ENCODE measurements around the gene ACOX3. TPM values are rescaled to one million over a fixed set of nuclear protein-coding genes. Genes with fewer than 3 reads are reported as not detected.
A peak's percentile ranks its signal among the peaks of the same experiment; 100 is the strongest.

ACOX3 gene
- total RNA-seq, 1 donor from 2014 or later: 30.4 TPM

GRCh38 chr4:8470451-8471024, 30.0 kb upstream of the ACOX3 start:
- Histone ChIP-seq H3K4me1 (peaks cover 21% of the 10 kb centered on the region), H3K4me3 (no peak overlapping the region), H3K27me3 (ENCODE audit: low read depth) (no peaks in the 10 kb centered on the region), H3K27ac (no peak overlapping the region), H3K36me3 (peaks cover 55% of the 10 kb centered on the region), H3K9me3 (no peaks in the 10 kb centered on the region)
- TF ChIP-seq, protein P1, sequence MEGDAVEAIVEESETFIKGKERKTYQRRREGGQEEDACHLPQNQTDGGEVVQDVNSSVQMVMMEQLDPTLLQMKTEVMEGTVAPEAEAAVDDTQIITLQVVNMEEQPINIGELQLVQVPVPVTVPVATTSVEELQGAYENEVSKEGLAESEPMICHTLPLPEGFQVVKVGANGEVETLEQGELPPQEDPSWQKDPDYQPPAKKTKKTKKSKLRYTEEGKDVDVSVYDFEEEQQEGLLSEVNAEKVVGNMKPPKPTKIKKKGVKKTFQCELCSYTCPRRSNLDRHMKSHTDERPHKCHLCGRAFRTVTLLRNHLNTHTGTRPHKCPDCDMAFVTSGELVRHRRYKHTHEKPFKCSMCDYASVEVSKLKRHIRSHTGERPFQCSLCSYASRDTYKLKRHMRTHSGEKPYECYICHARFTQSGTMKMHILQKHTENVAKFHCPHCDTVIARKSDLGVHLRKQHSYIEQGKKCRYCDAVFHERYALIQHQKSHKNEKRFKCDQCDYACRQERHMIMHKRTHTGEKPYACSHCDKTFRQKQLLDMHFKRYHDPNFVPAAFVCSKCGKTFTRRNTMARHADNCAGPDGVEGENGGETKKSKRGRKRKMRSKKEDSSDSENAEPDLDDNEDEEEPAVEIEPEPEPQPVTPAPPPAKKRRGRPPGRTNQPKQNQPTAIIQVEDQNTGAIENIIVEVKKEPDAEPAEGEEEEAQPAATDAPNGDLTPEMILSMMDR (IDR thresholded peaks at IDR 0.05): no peak
- intact Hi-C loops (cut with DNase I): no loop called here
- no peak for ATAC-seq
- no peak for DNase-seq

GRCh38 chr4:8469550-8469949, 29.0 kb upstream of the ACOX3 start:
- no peak for ATAC-seq

DNA sequence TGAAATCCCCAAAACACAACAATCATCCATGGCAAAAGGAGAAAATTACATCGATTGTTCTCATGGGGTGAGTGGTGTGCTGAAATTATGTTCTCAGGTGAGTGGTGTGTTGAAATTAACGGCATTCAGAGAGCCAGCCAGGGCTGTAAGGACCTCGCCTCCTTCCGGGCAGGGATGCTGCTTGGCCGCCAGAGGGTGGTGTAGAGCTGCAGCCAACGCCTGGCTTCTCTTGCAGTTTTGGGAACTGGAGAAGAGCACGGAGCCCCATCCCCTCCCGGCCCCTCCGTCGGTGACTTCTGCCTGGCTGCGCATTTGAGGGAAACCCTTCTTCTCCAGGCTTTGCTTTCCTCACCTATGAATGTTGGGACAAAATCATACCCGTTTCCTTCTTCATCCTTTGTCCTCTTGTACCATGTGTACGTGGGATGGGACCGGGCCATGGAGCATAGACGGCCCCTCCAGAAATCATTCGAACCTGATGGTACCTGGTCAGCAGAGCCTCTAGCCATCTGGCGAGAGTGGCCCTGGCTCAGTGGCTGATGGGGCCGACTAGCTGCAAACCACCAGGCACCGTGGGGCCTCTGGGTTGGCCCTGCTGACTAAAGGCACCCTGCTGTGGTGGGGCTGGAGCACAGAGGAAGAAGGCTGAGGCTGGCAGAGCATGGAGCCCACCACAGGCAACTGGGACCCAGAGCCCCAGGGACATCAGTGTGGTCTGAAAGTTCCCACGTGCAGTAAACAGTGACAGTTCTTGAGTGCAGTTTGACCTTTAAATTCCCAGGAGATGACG, 28.4 kb upstream of the ACOX3 start:
- intact Hi-C loops (cut with DNase I): no loop called here
- H3K9me3 ChIP-seq: no peaks in the 10 kb centered on the region
- TF ChIP-seq, protein P1 (IDR thresholded peaks at IDR 0.05): peak; percentile 93
- H3K36me3 ChIP-seq: peaks cover 67% of the 10 kb centered on the region
- peaks cover 19% of the 10 kb centered on the region for H3K4me1 ChIP-seq
- H3K27me3 ChIP-seq (ENCODE audit: low read depth): no peaks in the 10 kb centered on the region
- H3K27ac ChIP-seq: no peak overlapping the region
- no peak overlapping the region for H3K4me3 ChIP-seq
- peak; percentile 79 for ATAC-seq
- peak; percentile 77 for DNase-seq

More at GRCh38 chr4:8469550-8469949, 29.0 kb upstream of the ACOX3 start:
- no peaks in the 10 kb centered on the region for H3K9me3 ChIP-seq
- H3K27ac ChIP-seq: no peak overlapping the region
- no peak overlapping the region for H3K4me3 ChIP-seq
- H3K36me3 ChIP-seq: peaks cover 61% of the 10 kb centered on the region
- H3K27me3 ChIP-seq (ENCODE audit: low read depth): no peaks in the 10 kb centered on the region
- peaks cover 21% of the 10 kb centered on the region for H3K4me1 ChIP-seq
- TF ChIP-seq, protein P1 (IDR thresholded peaks at IDR 0.05): no peak
- intact Hi-C loops (cut with DNase I): no loop called here
- no peak for DNase-seq

DNA sequence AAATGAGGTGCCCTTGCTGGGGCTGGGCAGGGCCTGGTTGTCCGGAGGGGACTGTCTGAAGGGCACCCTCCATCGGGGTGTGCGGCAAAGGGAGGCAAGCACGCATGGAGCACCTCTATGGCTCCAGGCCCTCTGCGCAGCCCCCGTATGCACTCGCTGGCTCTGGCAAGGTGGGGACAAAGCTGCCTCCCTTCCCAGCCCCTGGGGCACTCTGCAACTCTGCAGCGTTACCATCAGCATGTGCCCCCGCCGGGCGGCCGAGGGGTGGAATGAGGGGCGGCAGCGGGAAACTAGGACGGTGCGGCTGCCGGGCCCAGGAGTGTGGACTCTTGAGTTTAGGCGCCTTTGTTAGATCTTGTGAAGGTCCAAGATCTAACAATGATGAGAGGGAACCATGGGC, 26.5 kb upstream of the ACOX3 start:
- TF ChIP-seq, protein P1 (IDR thresholded peaks at IDR 0.05): no peak
- intact Hi-C loops (cut with DNase I): no loop called here
- H3K27ac ChIP-seq: no peak overlapping the region
- no peak for ATAC-seq
- H3K27me3 ChIP-seq (ENCODE audit: low read depth): no peaks in the 10 kb centered on the region
- H3K4me3 ChIP-seq: no peak overlapping the region
- no peaks in the 10 kb centered on the region for H3K9me3 ChIP-seq
- peaks cover 83% of the 10 kb centered on the region for H3K36me3 ChIP-seq
- DNase-seq: no peak
- H3K4me1 ChIP-seq: peaks cover 1% of the 10 kb centered on the region

DNA sequence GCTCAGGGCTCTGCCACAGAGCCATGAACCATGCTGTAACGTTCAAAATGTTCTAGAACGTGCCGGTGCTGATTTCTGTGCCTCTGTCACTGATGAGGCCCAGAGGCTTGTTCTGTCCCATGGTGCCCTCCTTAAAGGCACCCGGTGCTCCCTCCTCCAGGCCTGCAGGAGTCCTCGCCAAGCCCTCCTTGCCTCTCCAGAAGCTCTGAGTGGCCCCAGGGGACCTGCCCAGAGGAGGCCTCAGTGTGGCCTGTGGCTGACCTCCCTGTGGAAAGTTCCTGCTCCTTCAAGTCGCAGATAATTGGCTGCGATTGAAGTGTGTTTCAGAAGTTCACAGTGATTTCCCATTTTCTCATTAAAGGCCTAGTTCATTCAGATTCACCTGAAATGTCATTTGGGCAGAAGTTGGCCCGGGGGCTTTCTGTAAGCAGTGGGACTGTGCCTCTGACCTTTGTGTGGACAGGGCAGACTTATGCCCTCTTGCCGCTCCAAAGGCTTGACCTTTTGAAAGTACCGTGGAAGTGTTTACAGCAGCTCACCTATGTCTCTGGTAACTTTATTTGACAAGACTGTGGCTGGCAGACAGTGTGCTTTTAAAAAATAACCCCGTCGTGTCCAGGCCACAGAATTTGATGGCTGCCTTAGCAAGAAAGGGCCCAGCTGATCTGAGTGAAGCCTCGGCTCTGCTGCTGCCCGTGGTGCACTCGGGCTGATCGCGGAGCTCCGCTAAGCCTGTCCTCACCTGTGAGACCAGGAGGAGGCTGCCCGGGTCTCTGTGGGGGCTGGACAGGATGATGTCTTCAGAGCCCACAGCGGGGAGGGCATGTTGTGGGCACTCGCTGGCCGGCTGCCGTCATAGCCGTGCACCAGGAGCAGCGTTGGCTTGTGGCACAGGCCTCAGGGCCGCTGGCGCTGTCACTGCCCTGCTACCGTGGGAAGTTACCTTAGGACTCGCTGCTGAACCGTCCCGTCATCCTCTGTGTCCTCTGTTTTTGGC, 25.4 kb upstream of the ACOX3 start:
- Histone ChIP-seq H3K27ac (no peak overlapping the region), H3K4me1 (no peaks in the 10 kb centered on the region), H3K36me3 (peaks cover 87% of the 10 kb centered on the region), H3K4me3 (no peak overlapping the region), H3K9me3 (no peaks in the 10 kb centered on the region), H3K27me3 (ENCODE audit: low read depth) (no peaks in the 10 kb centered on the region)
- TF ChIP-seq, protein P1 (IDR thresholded peaks at IDR 0.05): no peak
- intact Hi-C loops (cut with DNase I): no loop called here
- peak in 1 of 2 donors; percentile 29 for ATAC-seq
- no peak for DNase-seq
